NCI-H1092 (cell line): Measurements from ENCODE around the gene SRP54.
"Not testable (repeated sequence)": the region's sequence is repeated elsewhere in the genome, so short reads cannot be mapped to it uniquely, and the experiment has no call there.

ENCODE experiments used
- DNase-seq: peaks from one replicate; lab custom pipeline; 2025; lab: John Stamatoyannopoulos, UW

SRP54 gene

DNA sequence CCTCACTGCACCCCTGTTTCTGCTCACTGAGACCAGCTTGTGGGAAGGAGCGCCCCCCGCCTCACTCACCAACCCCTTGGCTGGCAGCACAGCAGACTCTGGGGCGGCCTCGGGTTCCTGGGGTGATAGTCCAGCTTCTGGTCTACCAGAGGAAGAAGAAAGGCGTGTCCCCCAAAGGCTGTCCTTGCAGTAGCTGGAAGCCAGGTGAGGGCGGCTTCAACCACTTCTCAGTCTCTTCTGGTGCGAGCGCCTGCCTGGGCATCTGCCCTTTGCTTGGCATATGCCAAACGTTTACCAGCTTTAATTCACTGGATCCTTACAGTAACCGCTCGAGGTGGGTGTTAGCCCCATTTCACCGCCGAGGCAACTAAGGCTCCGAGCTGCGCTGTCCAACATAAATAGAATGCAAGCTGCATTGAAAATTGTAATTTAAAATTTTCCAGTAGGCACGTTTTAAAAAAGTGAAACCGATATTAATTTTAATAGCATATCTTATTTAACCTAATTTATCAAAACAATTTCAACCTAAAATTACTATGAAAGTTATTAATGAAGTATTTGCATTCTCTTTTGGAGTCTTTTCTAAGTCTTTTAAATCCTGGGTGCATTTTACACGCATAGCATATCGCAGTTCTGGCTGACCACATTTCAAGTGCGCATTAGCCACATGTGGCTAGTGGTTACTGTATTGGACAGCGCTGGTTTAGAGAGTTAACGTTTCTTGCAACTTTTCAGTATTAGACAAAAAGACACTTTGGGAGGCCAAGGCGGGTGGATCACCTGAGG, 64.2 kb downstream of the SRP54 start:
- DNase-seq: no peak

DNA sequence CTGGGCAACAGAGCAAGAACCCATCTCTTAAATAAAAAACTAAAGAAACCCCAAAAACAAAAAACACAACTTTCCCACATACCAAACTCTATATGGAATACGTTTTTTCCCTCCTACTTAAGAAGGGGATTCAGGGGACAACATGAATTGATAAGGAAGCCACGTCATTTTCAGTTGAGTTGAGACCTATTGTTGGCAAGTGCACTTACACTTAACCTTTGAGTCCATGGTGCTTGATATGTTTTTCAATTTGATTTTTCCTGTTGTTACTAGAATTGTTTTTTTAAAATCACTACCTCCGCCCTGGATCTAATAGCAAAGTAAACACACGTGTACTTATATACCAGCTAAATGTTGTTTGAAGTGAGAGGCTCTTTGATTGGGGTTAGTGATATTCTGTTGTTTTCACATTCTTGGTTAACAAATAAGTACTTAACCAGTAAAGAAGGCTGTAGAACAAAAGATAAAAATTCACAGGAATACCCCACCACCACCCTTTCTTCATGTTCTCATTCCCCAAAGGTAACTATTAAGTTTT, 65.3 kb downstream of the SRP54 start:
- DNase-seq: no peak

DNA sequence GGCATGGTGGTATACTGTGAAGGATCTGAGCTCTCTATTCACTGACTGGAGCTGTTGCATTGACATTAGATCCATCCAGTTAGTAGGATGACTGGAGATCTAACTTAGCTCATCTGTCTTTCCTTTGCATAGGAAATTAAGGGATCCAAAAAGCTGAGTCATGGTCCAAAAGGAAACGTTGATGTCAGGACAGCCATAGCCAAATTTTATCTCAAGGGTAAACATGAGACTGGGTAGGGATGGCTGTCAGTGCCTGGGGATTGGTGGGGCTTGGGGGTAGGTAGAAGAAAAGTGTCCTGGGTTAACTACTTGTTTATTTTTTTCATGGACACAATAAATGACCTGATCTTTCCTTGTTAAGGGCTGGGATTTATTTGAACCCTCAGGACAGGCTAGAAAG, 67.9 kb downstream of the SRP54 start:
- no peak for DNase-seq

DNA sequence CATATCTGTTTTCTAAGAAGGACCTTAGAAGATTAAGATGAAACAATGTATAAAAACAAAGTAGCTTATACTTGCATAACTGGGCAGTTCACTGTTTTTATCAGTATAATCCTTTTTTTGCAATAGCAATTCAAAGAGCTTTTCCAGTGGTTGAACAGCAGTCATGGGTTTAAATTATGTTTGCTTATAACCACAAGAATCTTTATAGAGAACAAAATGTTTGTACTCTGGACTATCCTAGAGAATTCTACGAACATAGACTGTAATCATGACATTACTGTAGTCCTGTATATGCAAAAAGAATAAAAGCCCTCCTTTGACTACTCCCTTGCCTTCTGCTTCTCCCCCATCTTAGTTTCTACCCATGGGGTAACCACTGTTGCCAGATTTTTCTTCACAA, 69.0 kb downstream of the SRP54 start:
- no peak for DNase-seq

DNA sequence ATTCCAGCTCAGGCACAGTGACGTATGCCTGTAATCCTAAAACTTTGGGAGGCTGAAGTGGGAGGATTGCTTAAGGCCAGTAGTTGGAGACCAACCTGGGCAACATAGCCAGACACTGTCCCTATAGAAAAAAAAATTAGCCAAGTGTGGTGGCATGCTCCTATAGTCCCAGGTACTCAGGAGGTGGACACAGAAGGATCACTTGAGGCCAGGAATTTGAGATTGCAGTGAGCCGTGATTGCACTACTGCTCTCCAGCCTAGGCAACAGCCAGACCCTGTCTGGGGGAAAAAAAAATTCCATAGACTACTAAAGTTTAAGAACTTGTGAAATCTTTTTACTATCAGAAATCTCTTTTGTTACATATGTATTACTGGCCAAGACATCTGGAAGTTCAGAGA, 69.8 kb downstream of the SRP54 start:
- DNase-seq: no peak

DNA sequence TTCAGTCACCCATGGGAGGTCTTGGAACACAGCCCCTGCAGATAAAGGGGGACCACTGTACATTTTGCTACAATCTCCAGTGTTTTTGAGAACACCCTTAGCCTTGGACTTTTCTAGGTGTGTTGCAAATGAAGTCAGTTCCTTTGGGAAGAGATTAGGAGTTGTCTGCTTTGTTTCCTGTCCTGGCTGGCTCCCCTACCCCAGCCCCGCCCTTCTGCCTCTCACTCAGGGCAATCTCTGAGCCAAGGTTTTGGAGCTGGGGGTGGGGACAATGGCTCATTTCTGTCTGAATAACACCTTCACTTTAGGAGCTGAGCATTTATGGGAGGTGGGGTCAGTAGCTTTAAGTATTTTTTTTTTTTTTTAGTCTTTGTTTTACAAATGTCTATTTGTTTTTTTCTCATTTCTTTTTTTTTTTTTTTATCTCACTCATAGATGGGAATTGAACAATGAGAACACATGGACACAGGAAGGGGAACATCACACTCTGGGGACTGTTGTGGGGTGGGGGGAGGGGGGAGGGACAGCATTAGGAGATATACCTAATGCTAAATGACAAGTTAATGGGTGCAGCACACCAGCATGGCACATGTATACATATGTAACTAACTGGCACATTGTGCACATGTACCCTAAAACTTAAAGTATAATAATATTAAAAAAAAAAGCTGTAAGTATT, 78.5 kb downstream of the SRP54 start:
- not testable (repeated sequence) for DNase-seq

DNA sequence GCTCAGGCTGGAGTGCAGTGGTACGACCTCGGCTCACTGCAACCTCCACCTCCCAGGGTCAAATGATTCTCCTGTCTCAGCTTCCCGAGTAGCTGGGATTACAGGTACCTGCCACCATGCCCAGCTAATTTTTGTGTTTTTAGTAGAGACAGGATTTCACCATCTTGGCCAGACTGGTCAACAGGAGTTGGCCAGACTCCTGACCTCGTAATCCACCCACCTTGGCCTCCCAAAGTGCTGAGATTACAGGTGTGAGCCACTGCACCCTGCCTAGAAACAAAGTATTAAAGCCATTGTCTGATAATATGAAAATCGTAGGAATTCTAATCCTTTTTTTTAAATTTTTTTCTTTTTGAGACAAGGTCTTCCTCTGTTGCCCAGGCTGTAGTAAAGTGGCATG, 82.9 kb downstream of the SRP54 start:
- DNase-seq: not testable (repeated sequence)

DNA sequence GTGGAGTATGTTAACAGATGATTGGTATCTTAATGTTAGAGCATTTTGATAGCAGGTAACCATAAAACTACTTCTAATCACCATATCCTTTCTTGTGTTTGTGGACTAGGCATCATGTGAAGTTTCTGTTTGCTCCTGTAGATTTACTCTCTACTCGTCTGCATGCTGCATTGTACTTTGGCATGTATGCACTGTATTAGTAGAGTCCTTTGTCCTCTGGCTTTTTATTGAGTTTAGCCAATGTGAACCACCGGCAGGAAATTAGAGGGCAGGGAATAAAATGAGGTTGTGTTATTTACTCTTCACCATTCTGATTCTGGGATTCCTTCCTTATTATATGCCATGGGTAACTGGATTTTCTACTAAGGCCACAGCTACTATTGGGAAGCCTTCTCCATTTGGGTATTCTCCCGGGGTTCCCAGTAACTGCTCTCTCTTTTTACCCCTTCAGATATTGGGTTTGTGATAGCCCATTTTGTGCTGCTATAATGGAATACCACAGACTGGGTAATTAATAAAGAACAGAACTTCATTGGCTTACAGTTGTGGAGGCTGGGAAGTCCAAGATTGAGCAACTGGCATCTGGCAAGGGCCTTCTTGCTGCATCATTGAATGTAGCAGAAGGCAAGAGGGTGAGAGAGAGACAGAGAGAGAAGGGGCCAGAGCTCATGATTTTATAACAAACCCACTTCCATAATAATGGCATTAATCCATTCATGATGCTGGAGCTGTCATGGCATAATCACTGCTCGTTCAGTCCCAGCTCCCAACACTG, 85.6 kb downstream of the SRP54 start:
- no peak for DNase-seq

DNA sequence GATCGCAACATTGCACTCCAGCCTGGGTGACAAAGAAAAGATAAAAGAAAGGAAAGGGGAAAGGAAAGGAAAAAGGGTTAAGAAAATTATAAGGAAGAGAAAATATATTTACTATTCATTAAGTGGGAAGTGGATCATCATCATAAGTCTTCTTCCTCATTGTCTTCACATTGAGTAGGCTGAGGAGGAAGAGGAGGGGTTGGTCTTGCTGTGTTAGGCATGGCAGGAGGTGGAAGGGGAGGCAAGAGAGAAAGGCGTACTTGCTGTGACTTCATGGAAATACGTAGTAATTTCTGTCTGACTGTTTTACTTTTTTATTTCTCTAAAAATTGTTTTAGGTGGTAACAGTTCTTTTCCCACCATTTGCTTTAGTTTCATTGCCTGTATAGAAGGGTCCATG, 89.4 kb downstream of the SRP54 start:
- no peak for DNase-seq

DNA sequence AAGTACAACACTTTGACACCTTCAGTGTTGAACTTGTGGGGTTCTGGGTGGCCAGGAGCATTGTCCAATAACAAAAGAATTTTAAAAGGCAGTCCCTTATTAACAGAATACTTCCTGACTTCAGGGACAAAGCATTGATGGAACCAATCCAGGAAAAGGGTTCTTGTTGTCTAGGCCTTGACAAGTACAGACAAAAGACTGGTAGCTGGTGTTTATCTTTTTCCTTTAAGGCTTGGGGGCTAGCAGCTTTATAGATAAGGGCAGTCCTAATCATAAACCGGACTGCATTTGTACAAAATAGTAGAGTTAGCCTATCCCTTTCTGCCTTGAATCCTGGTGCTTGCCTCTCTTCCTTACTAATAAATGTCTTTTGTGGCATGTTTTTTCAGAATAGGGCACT, 90.7 kb downstream of the SRP54 start:
- no peak for DNase-seq

DNA sequence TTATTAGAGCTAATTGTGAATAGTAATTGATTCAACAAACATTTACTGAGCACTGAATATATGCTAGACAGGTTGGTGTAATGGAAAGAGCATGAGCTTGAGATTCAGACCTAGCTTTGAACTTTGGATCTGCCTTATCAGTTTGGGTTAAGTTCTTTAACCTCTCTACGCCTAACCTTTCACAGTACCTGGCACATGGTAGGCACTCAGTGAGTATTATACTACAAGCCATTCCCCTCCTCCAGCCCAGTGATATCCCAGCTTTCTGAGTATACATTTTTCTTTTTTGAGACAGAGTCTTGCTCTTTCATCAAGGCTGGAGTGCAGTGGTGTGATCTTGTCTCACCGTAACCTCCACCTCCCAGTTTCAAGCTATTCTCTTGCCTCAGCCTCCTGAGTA, 95.3 kb downstream of the SRP54 start:
- DNase-seq: no peak
